Esophagus muscularis mucosa (tissue), 4 donors: Measurements from ENCODE around the gene ASB2. TPM values are rescaled to one million over a fixed set of nuclear protein-coding genes. Genes with fewer than 3 reads are reported as not detected.
A peak's percentile ranks its signal among the peaks of the same experiment; 100 is the strongest.

Experiments used
- DNase-seq: peaks from one replicate; pipeline ENCODE4 v3.0.0-alpha.2; 2017; ENCODE audit errors: extremely low spot score
- H3K27ac ChIP-seq, 4 donors: fragments of 200-600 bp; sonication (generic); replicated peaks in 1 of 4; 1 replicate in 3 of 4; 2 replicates in 1 of 4; pipeline ENCODE4 v1.5.1; 2016 to 2019; ENCODE audit warnings: mild to moderate bottlenecking in 1 of 4
- H3K27me3 ChIP-seq, 4 donors: fragments of 200-600 bp; sonication (generic); one replicate each; pipeline versions ENCODE4 v1.5.1 to v1.6.0; 2016 to 2019
- H3K36me3 ChIP-seq, 4 donors: fragments of 200-600 bp; sonication (generic); one replicate each; pipeline ENCODE4 v1.5.1; 2016 to 2019
- H3K4me1 ChIP-seq, 4 donors: fragments of 200-600 bp; sonication (generic); one replicate each; pipeline ENCODE4 v1.5.1; 2016 to 2019
- H3K4me3 ChIP-seq, 4 donors: fragments of 200-600 bp; sonication (generic); 1 replicate in 2 of 4; 2 replicates in 2 of 4; pipeline ENCODE4 v1.5.1; 2016 to 2019; ENCODE audit warnings: mild to moderate bottlenecking in 4 of 4, moderate library complexity in 1 of 4
- H3K9me3 ChIP-seq, 4 donors: fragments of 200-600 bp; sonication (generic); 1 replicate in 3 of 4; 2 replicates in 1 of 4; pipeline ENCODE4 v1.5.1; 2016 to 2019
- EP300 ChIP-seq: sonication (generic); formaldehyde crosslinking; IDR thresholded peaks from one replicate; pipeline ENCODE4 v1.6.1; 2017; ENCODE audit warnings: antibody characterized with exemption
- POLR2A ChIP-seq: fragments of 450-650 bp; IDR thresholded peaks from one replicate; pipeline ENCODE4 v1.6.1; 2017; ENCODE audit warnings: antibody characterized with exemption, moderate library complexity, mild to moderate bottlenecking, low read depth
- POLR2AphosphoS5 ChIP-seq, 2 donors: sonication (generic); formaldehyde crosslinking; IDR thresholded peaks; one replicate each; pipeline ENCODE4 v1.6.1; 2017; ENCODE audit warnings: antibody characterized with exemption in 2 of 2
- WGBS: methylation state at CpG from one replicate; pipeline ENCODE4 v1.1.5; 2018; 5-methylcytosine and 5-hydroxymethylcytosine counted together
- intact Hi-C: fragments of 100-400 bp; cut with DNase I; formaldehyde crosslinking; loops from one replicate; pipeline ENCODE4 v1.15.1; 2023
- total RNA-seq, 4 donors: library from RNA; depleted of rRNA; stranded (reverse); fragments of >200 nt; gene quantifications; one replicate each; pipeline versions ENCODE4 v1.1.0 to v1.2.1, GENCODE V29; 2016
- TF ChIP-seq, protein P1 (sequence below), 3 experiments: fragments of 200-600 bp in 2 of 3; fragments of 450-650 bp in 1 of 3; sonication (generic) in 2 of 3; IDR thresholded peaks; one replicate each; pipeline ENCODE4 v1.5.1; 2017 to 2019; ENCODE audit warnings: antibody characterized with exemption in 3 of 3, mild to moderate bottlenecking in 2 of 3, moderate library complexity in 1 of 3

Gene ASB2
- total RNA-seq, 4 donors from 2014 or later, result 53.5 to 164 (median 105) TPM

DNA sequence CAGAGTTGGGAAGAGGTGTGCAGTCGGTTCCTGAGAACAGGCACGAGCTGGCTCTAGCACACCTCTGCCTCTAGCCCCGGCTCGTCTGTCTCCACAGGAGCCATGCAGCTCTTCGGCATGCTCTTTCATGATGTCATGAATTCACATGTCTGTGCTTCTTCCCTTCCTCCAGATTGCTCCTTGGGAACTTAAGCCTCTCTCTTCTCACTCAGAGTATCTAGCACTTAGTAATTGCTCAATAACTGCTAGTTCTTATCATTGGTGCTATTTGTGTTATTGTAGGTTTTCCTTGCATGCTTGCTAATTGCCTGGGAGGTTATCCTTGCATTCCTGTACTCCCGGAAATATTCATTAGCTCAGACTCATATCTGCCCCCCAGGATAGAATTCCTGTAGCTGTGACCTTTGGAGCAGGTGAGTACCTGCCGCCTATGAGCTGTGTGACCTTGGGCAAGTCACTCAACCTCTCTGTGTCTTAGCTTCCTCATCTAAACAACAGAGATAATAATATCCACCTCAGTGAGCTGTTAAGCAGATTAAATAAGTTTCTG, 29.8 kb downstream of the ASB2 start:
- TF ChIP-seq POLR2A (no peak), POLR2AphosphoS5 (IDR thresholded peaks at IDR 0.05) (no peak), EP300 (no peak)
- TF ChIP-seq, protein P1, sequence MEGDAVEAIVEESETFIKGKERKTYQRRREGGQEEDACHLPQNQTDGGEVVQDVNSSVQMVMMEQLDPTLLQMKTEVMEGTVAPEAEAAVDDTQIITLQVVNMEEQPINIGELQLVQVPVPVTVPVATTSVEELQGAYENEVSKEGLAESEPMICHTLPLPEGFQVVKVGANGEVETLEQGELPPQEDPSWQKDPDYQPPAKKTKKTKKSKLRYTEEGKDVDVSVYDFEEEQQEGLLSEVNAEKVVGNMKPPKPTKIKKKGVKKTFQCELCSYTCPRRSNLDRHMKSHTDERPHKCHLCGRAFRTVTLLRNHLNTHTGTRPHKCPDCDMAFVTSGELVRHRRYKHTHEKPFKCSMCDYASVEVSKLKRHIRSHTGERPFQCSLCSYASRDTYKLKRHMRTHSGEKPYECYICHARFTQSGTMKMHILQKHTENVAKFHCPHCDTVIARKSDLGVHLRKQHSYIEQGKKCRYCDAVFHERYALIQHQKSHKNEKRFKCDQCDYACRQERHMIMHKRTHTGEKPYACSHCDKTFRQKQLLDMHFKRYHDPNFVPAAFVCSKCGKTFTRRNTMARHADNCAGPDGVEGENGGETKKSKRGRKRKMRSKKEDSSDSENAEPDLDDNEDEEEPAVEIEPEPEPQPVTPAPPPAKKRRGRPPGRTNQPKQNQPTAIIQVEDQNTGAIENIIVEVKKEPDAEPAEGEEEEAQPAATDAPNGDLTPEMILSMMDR (IDR thresholded peaks at IDR 0.05), result no peak
- Histone ChIP-seq H3K27ac (peak overlapping the region; percentile 80 to 94 (median 88)), H3K27me3 (no peaks in the 10 kb centered on the region), H3K36me3 (peaks cover 12 to 73% (median 52%) of the 10 kb centered on the region in 4 donors), H3K4me3 (no peak overlapping the region), H3K4me1 (peaks cover 34 to 61% (median 51%) of the 10 kb centered on the region in 4 donors), H3K9me3 (no peaks in the 10 kb centered on the region)
- intact Hi-C loops, result no loop called here
- no peak for DNase-seq
- WGBS, result 65% methylated on average over 7 of the region's 7 CpGs

DNA sequence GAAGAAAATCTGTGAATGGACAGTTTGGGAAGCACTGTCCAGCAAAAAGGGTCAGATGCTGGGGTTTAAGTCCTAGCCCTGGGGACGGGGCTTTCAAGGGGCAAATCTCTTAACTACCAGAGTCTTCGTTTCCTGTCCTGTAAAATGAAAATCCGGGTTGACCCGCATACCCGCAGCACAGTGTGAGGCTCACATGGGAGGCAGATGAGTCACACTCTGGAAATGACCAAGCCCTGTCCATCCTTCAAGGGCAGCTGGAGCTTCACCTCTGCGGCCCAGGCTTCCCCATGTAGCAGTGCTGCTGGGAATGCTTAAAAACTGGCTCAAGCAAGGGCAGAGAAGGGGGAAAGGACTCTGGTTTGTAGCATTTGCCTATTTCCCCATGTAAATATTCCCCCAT, 30.3 kb downstream of the ASB2 start:
- 55% methylated on average over 6 of the region's 6 CpGs for WGBS
- TF ChIP-seq EP300 (no peak), POLR2A (no peak), POLR2AphosphoS5 (IDR thresholded peaks at IDR 0.05) (no peak)
- Histone ChIP-seq H3K4me3 (no peak overlapping the region), H3K27me3 (no peaks in the 10 kb centered on the region), H3K4me1 (peaks cover 34 to 61% (median 52%) of the 10 kb centered on the region in 4 donors), H3K27ac (peak overlapping the region; percentile 80 to 94 (median 88)), H3K36me3 (peaks cover 12 to 72% (median 52%) of the 10 kb centered on the region in 4 donors), H3K9me3 (no peaks in the 10 kb centered on the region)
- no peak for DNase-seq
- intact Hi-C loops, result no loop called here

DNA sequence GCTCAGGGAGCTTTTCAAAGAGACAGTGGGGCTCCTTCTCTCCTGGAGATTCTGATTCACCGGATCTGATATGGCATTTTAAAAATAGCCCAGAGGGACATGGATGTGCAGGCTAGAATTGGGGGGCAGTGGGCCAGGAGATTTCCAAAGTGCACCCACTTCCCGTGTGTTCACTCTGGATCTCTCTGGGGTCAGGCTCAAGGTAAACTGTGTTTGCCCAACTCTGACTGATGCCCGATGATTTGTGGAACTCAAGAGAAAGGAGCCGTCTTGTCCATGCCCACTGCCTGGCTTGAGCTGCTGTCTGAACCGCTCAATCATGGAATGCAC, 31.3 kb downstream of the ASB2 start:
- no peak for TF ChIP-seq POLR2AphosphoS5 (IDR thresholded peaks at IDR 0.05)
- no peak for TF ChIP-seq EP300
- TF ChIP-seq POLR2A, result no peak
- TF ChIP-seq, protein P1 (IDR thresholded peaks at IDR 0.05), result no peak
- peaks cover 34 to 68% (median 61%) of the 10 kb centered on the region in 4 donors for H3K4me1 ChIP-seq
- 84% methylated on average over 3 of the region's 5 CpGs for WGBS
- no peaks in the 10 kb centered on the region for H3K9me3 ChIP-seq
- H3K36me3 ChIP-seq, result peaks cover 12 to 67% (median 43%) of the 10 kb centered on the region in 4 donors
- no peak overlapping the region for H3K4me3 ChIP-seq
- H3K27ac ChIP-seq, result peak overlapping the region; percentile 80 to 94 (median 88)
- no peak for DNase-seq
- intact Hi-C loops, result no loop called here
- no peaks in the 10 kb centered on the region for H3K27me3 ChIP-seq

DNA sequence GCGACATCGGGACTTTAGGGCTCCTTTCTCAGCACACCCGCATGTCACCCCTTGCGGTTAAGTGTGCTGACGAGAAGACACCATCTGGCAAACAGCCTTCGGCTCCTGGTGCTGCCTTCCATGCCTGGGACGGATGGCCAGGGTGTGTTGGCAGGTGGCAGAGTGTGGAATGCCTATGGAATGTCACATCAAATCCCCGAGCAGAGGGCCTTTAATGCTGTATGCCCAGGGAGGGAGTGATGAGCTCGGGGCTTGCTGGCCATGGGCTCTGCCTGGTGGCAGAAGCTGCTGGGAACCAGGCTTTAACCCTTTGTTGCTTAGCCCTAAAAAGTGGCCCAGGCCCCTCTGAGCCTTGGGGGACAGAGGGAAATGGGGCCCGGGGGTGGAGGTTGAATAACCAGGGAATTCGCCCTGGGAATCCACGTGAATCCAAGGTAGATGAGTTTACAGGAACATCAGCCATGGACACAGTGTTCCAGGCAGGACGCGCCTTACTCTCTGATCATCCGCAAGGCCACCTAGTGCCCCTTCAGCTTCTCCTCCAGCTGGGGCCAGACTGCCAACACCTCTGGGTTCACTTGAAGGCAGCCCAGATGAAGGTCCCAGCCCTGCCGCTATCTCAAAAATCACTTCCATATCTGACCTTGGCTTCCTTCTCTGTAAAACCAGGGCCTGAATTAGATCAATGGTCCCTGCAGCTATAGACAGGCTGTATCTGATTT, 31.9 kb downstream of the ASB2 start:
- Histone ChIP-seq H3K36me3 (peaks cover 12 to 61% (median 38%) of the 10 kb centered on the region in 4 donors), H3K27me3 (peaks cover 0 to under 1% (median 0%) of the 10 kb centered on the region in 4 donors), H3K4me3 (no peak overlapping the region), H3K4me1 (peaks cover 37 to 74% (median 66%) of the 10 kb centered on the region in 4 donors), H3K27ac (peak overlapping the region; percentile 80 to 94 (median 88)), H3K9me3 (no peaks in the 10 kb centered on the region)
- intact Hi-C loops, result no loop called here
- WGBS, result 77% methylated on average over 12 of the region's 16 CpGs
- no peak for DNase-seq
- no peak for TF ChIP-seq POLR2A
- TF ChIP-seq POLR2AphosphoS5 (IDR thresholded peaks at IDR 0.05), result no peak
- TF ChIP-seq, protein P1 (IDR thresholded peaks at IDR 0.05), result no peak

DNA sequence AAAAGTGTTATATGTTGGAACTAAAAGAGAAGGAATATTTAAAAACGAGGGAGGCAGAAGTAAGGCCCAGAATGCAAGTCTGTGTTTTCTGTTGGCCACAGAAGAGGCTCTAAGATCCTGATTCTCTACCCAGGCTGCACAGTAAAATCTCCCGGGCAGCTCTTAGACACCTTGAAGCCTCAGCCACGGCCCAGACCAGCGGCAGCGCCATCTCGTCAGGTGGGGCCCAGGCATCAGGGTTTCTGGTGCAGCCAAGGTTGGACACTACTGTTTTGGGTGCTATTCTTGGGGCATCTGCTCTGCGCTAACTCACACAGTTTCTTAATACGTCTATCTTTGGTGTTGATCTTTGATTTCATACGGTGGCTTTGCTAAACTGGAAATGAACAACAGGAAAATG, 32.4 kb downstream of the ASB2 start:
- DNase-seq, result no peak
- no peaks in the 10 kb centered on the region for H3K9me3 ChIP-seq
- H3K4me1 ChIP-seq, result peaks cover 37 to 79% (median 72%) of the 10 kb centered on the region in 4 donors
- H3K27ac ChIP-seq, result peak overlapping the region; percentile 80 to 94 (median 88)
- H3K27me3 ChIP-seq, result peaks cover 0 to 6% (median 0%) of the 10 kb centered on the region in 4 donors
- TF ChIP-seq POLR2AphosphoS5 (IDR thresholded peaks at IDR 0.05) (no peak), EP300 (no peak)
- no peak overlapping the region for H3K4me3 ChIP-seq
- WGBS, result 74% methylated on average over 9 of the region's 9 CpGs
- intact Hi-C loops, result no loop called here
- peaks cover 12 to 58% (median 38%) of the 10 kb centered on the region in 4 donors for H3K36me3 ChIP-seq
